AG04450 (cell line): ENCODE data around the gene WDR4. TPM values are rescaled to one million over a fixed set of nuclear protein-coding genes. Genes with fewer than 3 reads are reported as not detected.
"Not testable (repeated sequence)": the region's sequence is repeated elsewhere in the genome, so short reads cannot be mapped to it uniquely, and the experiment has no call there.

Source experiments
- CTCF ChIA-PET: fragments of 300-600, 350-600 bp; formaldehyde crosslinking; extraction: SDS; loops from one replicate; lab custom pipeline; 2022; ENCODE audit warnings: antibody characterized with exemption, inconsistent platforms; lab: Charles Lee
- POLR2A ChIA-PET: fragments of 350-600 bp; formaldehyde crosslinking; extraction: SDS; loops from one replicate; lab custom pipeline; 2021; ENCODE audit warnings: antibody characterized with exemption, inconsistent platforms; lab: Yijun Ruan, JAX
- DNase-seq: peaks from one replicate; pipeline ENCODE4 v3.0.0-alpha.2; 2011; ENCODE audit warnings: low read depth, low spot score
- H3K27ac ChIP-seq: one replicate; pipeline ENCODE4 v1.5.1; 2012; ENCODE audit warnings: low read depth, low read length, control low read depth
- H3K27me3 ChIP-seq: one replicate; pipeline ENCODE4 v1.6.0; 2012; ENCODE audit warnings: low read length; ENCODE audit not compliant: control insufficient read depth, insufficient read depth
- H3K4me3 ChIP-seq: 2 replicates; pipeline ENCODE4 v1.5.1; 2011; ENCODE audit warnings: mild to moderate bottlenecking, low read depth, low read length, control low read depth
- H3K9me3 ChIP-seq: 2 replicates; pipeline ENCODE4 v1.5.1; 2012; ENCODE audit warnings: low read length; ENCODE audit not compliant: control insufficient read depth, insufficient read depth
- CTCF ChIP-seq: IDR thresholded peaks from 2 replicates; pipeline ENCODE4 v1.5.1; 2011; ENCODE audit warnings: low read depth, low read length, control low read depth, inconsistent platforms
- polyA plus RNA-seq: library from polyadenylated mRNA; depleted of rRNA; stranded (reverse); fragments of >200 nt; gene quantifications from 2 replicates; pipeline ENCODE4 v1.2.3, GENCODE V29; 2011

WDR4 gene
- polyA plus RNA-seq, 1 experiment: 8.9 TPM

- Histone ChIP-seq H3K4me3 (no peak overlapping the region), H3K27me3 (no peaks in the 10 kb centered on the region), H3K9me3 (no peaks in the 10 kb centered on the region), H3K27ac (no peak overlapping the region)
- no peak for DNase-seq
- TF ChIP-seq CTCF: no peak
- CTCF ChIA-PET: no interaction called here
- POLR2A ChIA-PET: no interaction called here
Observed at GRCh38 chr21:42840411-42841155, 38.8 kb downstream of the WDR4 start.

GRCh38 chr21:42839271-42840231 is 39.8 kb downstream of the WDR4 start:
- POLR2A ChIA-PET: no interaction called here
- DNase-seq: no peak

GRCh38 chr21:42838212-42838690 is 41.1 kb downstream of the WDR4 start:
- H3K27ac ChIP-seq, POLR2A ChIA-PET, H3K9me3 ChIP-seq, CTCF ChIA-PET, H3K4me3 ChIP-seq, H3K27me3 ChIP-seq, DNase-seq: not testable (repeated sequence)

More at GRCh38 chr21:42839271-42840231, 39.8 kb downstream of the WDR4 start:
- no peak for TF ChIP-seq CTCF
- no peak overlapping the region for H3K4me3 ChIP-seq
- no peaks in the 10 kb centered on the region for H3K27me3 ChIP-seq
- no peak overlapping the region for H3K27ac ChIP-seq
- CTCF ChIA-PET: no interaction called here
- H3K9me3 ChIP-seq: no peaks in the 10 kb centered on the region

- Histone ChIP-seq H3K9me3 (no peaks in the 10 kb centered on the region), H3K27ac (no peak overlapping the region), H3K27me3 (no peaks in the 10 kb centered on the region), H3K4me3 (no peak overlapping the region)
- CTCF ChIA-PET: no interaction called here
- TF ChIP-seq CTCF: no peak
- POLR2A ChIA-PET: no interaction called here
- DNase-seq: no peak
Observed at GRCh38 chr21:42837421-42838211, 41.7 kb downstream of the WDR4 start.

- ChIA-PET POLR2A (no interaction called here), CTCF (no interaction called here)
- H3K27me3 ChIP-seq: no peaks in the 10 kb centered on the region
- no peak for TF ChIP-seq CTCF
- H3K4me3 ChIP-seq: no peak overlapping the region
- H3K9me3 ChIP-seq: no peaks in the 10 kb centered on the region
- no peak overlapping the region for H3K27ac ChIP-seq
- DNase-seq: no peak
Observed at GRCh38 chr21:42836767-42837301, 42.5 kb downstream of the WDR4 start.
